Glutamatergic neuron (in vitro differentiated cells): Measurements from ENCODE around the gene PCDHGA11. TPM values are rescaled to one million over a fixed set of nuclear protein-coding genes. Genes with fewer than 3 reads are reported as not detected.
"Not testable (repeated sequence)": the region's sequence is repeated elsewhere in the genome, so short reads cannot be mapped to it uniquely, and the experiment has no call there.

ENCODE experiments used
- DNase-seq: peaks from one replicate; pipeline ENCODE4 v3.0.0; 2022
- H3K27ac Mint-ChIP-seq: one replicate; pipeline ENCODE4 v1.8.0; 2020; ENCODE audit warnings: mild to moderate bottlenecking, mixed read lengths, inconsistent platforms; ENCODE audit not compliant: unreplicated experiment
- H3K27me3 Mint-ChIP-seq: one replicate; pipeline ENCODE4 v1.8.0; 2020; ENCODE audit warnings: mild to moderate bottlenecking, moderate library complexity, mixed read lengths, inconsistent platforms; ENCODE audit not compliant: unreplicated experiment
- H3K36me3 Mint-ChIP-seq: one replicate; pipeline ENCODE4 v1.8.0; 2020; ENCODE audit warnings: mild to moderate bottlenecking, mixed read lengths, inconsistent platforms; ENCODE audit not compliant: unreplicated experiment
- H3K4me1 Mint-ChIP-seq: one replicate; pipeline ENCODE4 v1.8.0; 2020; ENCODE audit warnings: mild to moderate bottlenecking, low read depth, mixed read lengths, inconsistent platforms; ENCODE audit not compliant: unreplicated experiment
- H3K4me3 Mint-ChIP-seq: one replicate; pipeline ENCODE4 v1.8.0; 2020; ENCODE audit warnings: mild to moderate bottlenecking, mixed read lengths, inconsistent platforms; ENCODE audit not compliant: unreplicated experiment
- H3K9me3 Mint-ChIP-seq: one replicate; pipeline ENCODE4 v1.8.0; 2020; ENCODE audit warnings: mild to moderate bottlenecking, moderate library complexity, mixed read lengths, inconsistent platforms; ENCODE audit not compliant: unreplicated experiment
- CTCF ChIP-seq: fragments of 200-600 bp; sonication (generic); IDR thresholded peaks from one replicate; pipeline ENCODE4 v1.5.0; 2021; ENCODE audit not compliant: partially characterized antibody, unreplicated experiment
- total RNA-seq: library from RNA; stranded (reverse); fragmentation: NEBNext Ultra II Directional; extraction: Animal tissue kit (Norgen Biotek cat#: 25700); gene quantifications from one replicate; pipeline ENCODE4 v1.2.1, GENCODE V29; 2021; ENCODE audit not compliant: unreplicated experiment

PCDHGA11 gene
- total RNA-seq, 1 donor from 2014 or later = 12.5 TPM

GRCh38 chr5:141427783-141428426 is 7.1 kb downstream of the PCDHGA11 start:
- no peak for DNase-seq
- TF ChIP-seq CTCF = no peak
- no peaks in the 10 kb centered on the region for H3K4me1 Mint-ChIP-seq
- H3K9me3 Mint-ChIP-seq = peaks cover 47% of the 10 kb centered on the region
- H3K36me3 Mint-ChIP-seq = peaks cover 83% of the 10 kb centered on the region
- H3K27ac Mint-ChIP-seq = no peak overlapping the region
- peak overlapping the region; percentile 20 for H3K4me3 Mint-ChIP-seq
- peaks cover 12% of the 10 kb centered on the region for H3K27me3 Mint-ChIP-seq

DNA sequence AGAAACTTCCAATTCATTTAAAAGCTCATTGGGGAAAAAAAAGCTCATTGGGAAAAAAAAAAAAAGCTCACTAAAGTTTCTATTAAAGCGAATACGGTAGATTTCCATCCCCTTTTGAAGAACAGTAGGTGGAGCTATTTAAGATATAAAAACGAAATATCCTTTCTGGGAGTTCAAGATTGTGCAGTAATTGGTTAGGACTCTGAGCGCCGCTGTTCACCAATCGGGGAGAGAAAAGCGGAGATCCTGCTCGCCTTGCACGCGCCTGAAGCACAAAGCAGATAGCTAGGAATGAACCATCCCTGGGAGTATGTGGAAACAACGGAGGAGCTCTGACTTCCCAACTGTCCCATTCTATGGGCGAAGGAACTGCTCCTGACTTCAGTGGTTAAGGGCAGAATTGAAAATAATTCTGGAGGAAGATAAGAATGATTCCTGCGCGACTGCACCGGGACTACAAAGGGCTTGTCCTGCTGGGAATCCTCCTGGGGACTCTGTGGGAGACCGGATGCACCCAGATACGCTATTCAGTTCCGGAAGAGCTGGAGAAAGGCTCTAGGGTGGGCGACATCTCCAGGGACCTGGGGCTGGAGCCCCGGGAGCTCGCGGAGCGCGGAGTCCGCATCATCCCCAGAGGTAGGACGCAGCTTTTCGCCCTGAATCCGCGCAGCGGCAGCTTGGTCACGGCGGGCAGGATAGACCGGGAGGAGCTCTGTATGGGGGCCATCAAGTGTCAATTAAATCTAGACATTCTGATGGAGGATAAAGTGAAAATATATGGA is 9.7 kb downstream of the PCDHGA11 start, which contains the start of gene PCDHGA12:
PCDHGA12 (plus strand) TSS at position 176 of the 782 bp plus-strand sequence; CDS start at position 429, 253 bp downstream.
- Mint-ChIP-seq H3K36me3 (peaks cover 74% of the 10 kb centered on the region), H3K4me3 (no peak within 1 kb of the TSS), H3K27ac (no peak within 1 kb of the TSS), H3K27me3 (peaks cover 14% of the 10 kb centered on the region), H3K9me3 (peaks cover 45% of the 10 kb centered on the region), H3K4me1 (no peaks in the 10 kb centered on the region)
- TF ChIP-seq CTCF = no peak
- no peak for DNase-seq

DNA sequence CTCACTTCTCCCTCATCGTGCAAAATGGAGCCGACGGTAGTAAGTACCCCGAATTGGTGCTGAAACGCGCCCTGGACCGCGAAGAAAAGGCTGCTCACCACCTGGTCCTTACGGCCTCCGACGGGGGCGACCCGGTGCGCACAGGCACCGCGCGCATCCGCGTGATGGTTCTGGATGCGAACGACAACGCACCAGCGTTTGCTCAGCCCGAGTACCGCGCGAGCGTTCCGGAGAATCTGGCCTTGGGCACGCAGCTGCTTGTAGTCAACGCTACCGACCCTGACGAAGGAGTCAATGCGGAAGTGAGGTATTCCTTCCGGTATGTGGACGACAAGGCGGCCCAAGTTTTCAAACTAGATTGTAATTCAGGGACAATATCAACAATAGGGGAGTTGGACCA is 10.4 kb downstream of the PCDHGA11 start:
- no peak overlapping the region for H3K4me3 Mint-ChIP-seq
- H3K36me3 Mint-ChIP-seq = peaks cover 71% of the 10 kb centered on the region
- no peaks in the 10 kb centered on the region for H3K4me1 Mint-ChIP-seq
- TF ChIP-seq CTCF = no peak
- H3K27me3 Mint-ChIP-seq = peaks cover 14% of the 10 kb centered on the region
- peaks cover 45% of the 10 kb centered on the region for H3K9me3 Mint-ChIP-seq
- no peak overlapping the region for H3K27ac Mint-ChIP-seq
- no peak for DNase-seq

DNA sequence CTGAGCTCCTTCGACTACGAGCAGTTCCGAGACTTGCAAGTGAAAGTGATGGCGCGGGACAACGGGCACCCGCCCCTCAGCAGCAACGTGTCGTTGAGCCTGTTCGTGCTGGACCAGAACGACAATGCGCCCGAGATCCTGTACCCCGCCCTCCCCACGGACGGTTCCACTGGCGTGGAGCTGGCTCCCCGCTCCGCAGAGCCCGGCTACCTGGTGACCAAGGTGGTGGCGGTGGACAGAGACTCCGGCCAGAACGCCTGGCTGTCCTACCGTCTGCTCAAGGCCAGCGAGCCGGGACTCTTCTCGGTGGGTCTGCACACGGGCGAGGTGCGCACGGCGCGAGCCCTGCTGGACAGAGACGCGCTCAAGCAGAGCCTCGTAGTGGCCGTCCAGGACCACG is 11.5 kb downstream of the PCDHGA11 start:
- Mint-ChIP-seq H3K9me3 (peaks cover 37% of the 10 kb centered on the region), H3K27me3 (peaks cover 14% of the 10 kb centered on the region), H3K36me3 (peaks cover 67% of the 10 kb centered on the region)
- not testable (repeated sequence) for H3K4me1 Mint-ChIP-seq, H3K4me3 Mint-ChIP-seq, DNase-seq, H3K27ac Mint-ChIP-seq

- H3K4me3 Mint-ChIP-seq, DNase-seq, H3K4me1 Mint-ChIP-seq: not testable (repeated sequence)
- peak overlapping the region; percentile 28 for H3K27ac Mint-ChIP-seq
- H3K9me3 Mint-ChIP-seq = peaks cover 37% of the 10 kb centered on the region
- H3K27me3 Mint-ChIP-seq = peaks cover 14% of the 10 kb centered on the region
- H3K36me3 Mint-ChIP-seq = peaks cover 63% of the 10 kb centered on the region
Observed at GRCh38 chr5:141432726-141433125, 11.9 kb downstream of the PCDHGA11 start.

DNA sequence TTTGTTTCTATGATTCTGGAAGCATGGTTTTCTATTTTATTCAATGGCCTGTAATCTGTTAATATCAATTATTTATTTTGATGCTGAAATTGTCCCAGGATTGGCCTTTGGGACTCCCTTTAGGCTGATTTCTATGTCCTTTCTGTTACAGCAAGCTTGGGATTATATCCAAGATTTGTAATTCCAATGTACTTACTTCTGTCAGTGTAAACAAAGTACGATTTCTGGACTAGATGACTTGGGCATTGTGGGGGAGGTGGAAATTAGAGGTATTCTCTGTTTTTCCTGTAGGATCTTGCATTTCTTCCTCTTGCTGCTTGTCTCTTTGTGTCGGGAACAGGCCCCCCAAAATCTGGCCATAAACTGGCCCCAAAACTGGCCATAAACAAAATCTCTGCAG is 13.2 kb downstream of the PCDHGA11 start:
- Mint-ChIP-seq H3K9me3 (peaks cover 29% of the 10 kb centered on the region), H3K36me3 (peaks cover 53% of the 10 kb centered on the region), H3K4me3 (no peak overlapping the region), H3K27ac (no peak overlapping the region), H3K4me1 (no peaks in the 10 kb centered on the region), H3K27me3 (peaks cover 8% of the 10 kb centered on the region)
- no peak for TF ChIP-seq CTCF
- no peak for DNase-seq
